ENCODE measurements around the gene ZBTB45.
A peak's percentile ranks its signal among the peaks of the same experiment; 100 is the strongest.
"Not testable (repeated sequence)": the region's sequence is repeated elsewhere in the genome, so short reads cannot be mapped to it uniquely, and the experiment has no call there.

Gene ZBTB45

GRCh38 chr19:58514564-58515022 lies 5.0 kb downstream of the ZBTB45 start:
- DNase-seq (ENCODE audit: extremely low read depth, low read depth), result no peak
- no peak for TF ChIP-seq CTCF (IDR thresholded peaks at IDR 0.05; ENCODE audit: low read depth, low read length)

- peak; percentile 63 for DNase-seq (ENCODE audit: extremely low read depth, low read depth)
Measured at GRCh38 chr19:58513694-58514563, 5.7 kb downstream of the ZBTB45 start.

GRCh38 chr19:58513213-58513693 lies 6.4 kb downstream of the ZBTB45 start:
- no peak for TF ChIP-seq CTCF (IDR thresholded peaks at IDR 0.05; ENCODE audit: low read depth, low read length)
- no peak for DNase-seq (ENCODE audit: extremely low read depth, low read depth)

More at GRCh38 chr19:58513694-58514563, 5.7 kb downstream of the ZBTB45 start:
- TF ChIP-seq CTCF (IDR thresholded peaks at IDR 0.05; ENCODE audit: low read depth, low read length), result peak; percentile 47

- no peak for TF ChIP-seq CTCF (IDR thresholded peaks at IDR 0.05; ENCODE audit: low read depth, low read length)
- DNase-seq (ENCODE audit: extremely low read depth, low read depth), result no peak
Measured at GRCh38 chr19:58511353-58512208, 8.0 kb downstream of the ZBTB45 start, which contains the start of gene SLC27A5. Gene SLC27A5 (minus strand): TSS chr19:58511992. CDS start chr19:58511955, 37 bp downstream.

- TF ChIP-seq CTCF (IDR thresholded peaks at IDR 0.05; ENCODE audit: low read depth, low read length), result no peak
- DNase-seq (ENCODE audit: extremely low read depth, low read depth), result no peak
Measured at GRCh38 chr19:58510084-58510862, 9.3 kb downstream of the ZBTB45 start.

GRCh38 chr19:58509731-58510083 lies 9.9 kb downstream of the ZBTB45 start:
- no peak for TF ChIP-seq CTCF (IDR thresholded peaks at IDR 0.05; ENCODE audit: low read depth, low read length)
- DNase-seq (ENCODE audit: extremely low read depth, low read depth), result no peak

- DNase-seq (ENCODE audit: extremely low read depth, low read depth), result not testable (repeated sequence)
Measured at GRCh38 chr19:58507602-58508223, 11.9 kb downstream of the ZBTB45 start.

Data from AG09319 (cell line).